Effector memory CD8-positive, alpha-beta T cell (primary cell): ENCODE measurements around the gene OSM.

Experiments used
- ATAC-seq: fragments of 150-1000 bp; cut with Tn5 transposase; replicated peaks from 2 replicates; pipeline ENCODE4 v1.10.0; 2021; ENCODE audit warnings: mild to moderate bottlenecking, moderate library complexity
- DNase-seq, 3 experiments: peaks; one replicate each; pipeline ENCODE4 v3.0.0; 2021
- H3K27ac Mint-ChIP-seq, 2 donors: one replicate each; pipeline ENCODE4 v1.8.0; 2022; ENCODE audit warnings: mild to moderate bottlenecking in 2 of 2, mixed read lengths in 2 of 2, moderate library complexity in 2 of 2
- H3K27me3 Mint-ChIP-seq, 2 donors: one replicate each; pipeline ENCODE4 v1.8.0; 2022; ENCODE audit warnings: mixed read lengths in 2 of 2
- H3K36me3 Mint-ChIP-seq: one replicate; pipeline ENCODE4 v1.8.0; 2022; ENCODE audit warnings: mild to moderate bottlenecking, moderate library complexity, mixed read lengths; ENCODE audit not compliant: insufficient read depth
- H3K4me1 Mint-ChIP-seq, 2 donors: one replicate each; pipeline ENCODE4 v1.8.0; 2022; ENCODE audit warnings: low read depth in 2 of 2, mixed read lengths in 2 of 2
- H3K4me3 Mint-ChIP-seq, 2 donors: one replicate each; pipeline ENCODE4 v1.8.0; 2022; ENCODE audit warnings: mild to moderate bottlenecking in 2 of 2, mixed read lengths in 2 of 2, moderate library complexity in 2 of 2
- H3K9me3 Mint-ChIP-seq, 2 donors: one replicate each; pipeline ENCODE4 v1.8.0; 2022; ENCODE audit warnings: mixed read lengths in 2 of 2

The OSM gene

DNA sequence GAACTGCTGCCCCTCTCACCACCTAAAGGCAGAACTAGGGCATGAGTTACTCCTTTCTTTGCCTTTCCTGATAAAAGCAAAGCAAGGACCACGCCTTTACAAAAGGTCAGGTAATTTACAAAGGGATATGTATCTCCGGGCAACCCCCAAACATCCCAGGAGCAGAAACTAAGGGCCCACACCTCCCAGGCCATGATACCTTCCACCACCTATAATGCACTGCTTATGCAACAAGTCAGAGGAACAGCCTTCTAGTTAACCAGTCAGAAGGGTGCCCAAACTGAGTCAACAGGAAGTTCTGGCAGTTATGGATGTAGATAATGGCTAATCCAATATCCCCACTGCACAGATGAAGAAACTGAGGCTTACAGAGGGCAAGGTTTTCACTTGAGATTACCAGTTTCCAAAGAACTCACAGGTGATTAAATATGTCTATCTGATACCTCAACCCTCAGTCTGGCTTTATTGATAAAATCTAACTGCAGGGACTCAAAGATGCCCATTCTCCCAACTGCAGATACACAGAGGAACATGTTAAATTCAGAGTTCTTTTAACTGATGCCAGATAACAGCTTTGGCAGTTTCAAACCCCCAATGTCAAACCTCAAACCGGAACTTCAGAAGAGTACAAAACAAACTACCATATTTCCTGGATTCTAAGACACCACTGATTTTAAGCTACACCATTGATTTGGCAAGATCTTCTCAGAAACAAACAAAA lies 39.4 kb upstream of the OSM start:
- DNase-seq (no peak), ATAC-seq (peak; percentile 63)

GRCh38 chr22:30305519-30305905 lies 38.9 kb upstream of the OSM start:
- no peaks in the 10 kb centered on the region for H3K9me3 Mint-ChIP-seq
- no peak for DNase-seq
- H3K36me3 Mint-ChIP-seq: peaks cover 18% of the 10 kb centered on the region
- H3K27me3 Mint-ChIP-seq: no peaks in the 10 kb centered on the region
- H3K4me1 Mint-ChIP-seq: peaks cover 92 to 93% of the 10 kb centered on the region in 2 donors
- H3K27ac Mint-ChIP-seq: peak overlapping the region; percentile 94 to 95
- H3K4me3 Mint-ChIP-seq: peak overlapping the region; percentile 79 to 81
- ATAC-seq: peak; percentile 62

More for the DNA sequence above, 39.4 kb upstream of the OSM start:
- Mint-ChIP-seq H3K36me3 (peaks cover 14% of the 10 kb centered on the region), H3K27ac (peak overlapping the region; percentile 94 to 95), H3K4me1 (peaks cover 96 to 97% of the 10 kb centered on the region in 2 donors), H3K9me3 (no peaks in the 10 kb centered on the region), H3K27me3 (no peaks in the 10 kb centered on the region), H3K4me3 (peak overlapping the region; percentile 79 to 81)

DNA sequence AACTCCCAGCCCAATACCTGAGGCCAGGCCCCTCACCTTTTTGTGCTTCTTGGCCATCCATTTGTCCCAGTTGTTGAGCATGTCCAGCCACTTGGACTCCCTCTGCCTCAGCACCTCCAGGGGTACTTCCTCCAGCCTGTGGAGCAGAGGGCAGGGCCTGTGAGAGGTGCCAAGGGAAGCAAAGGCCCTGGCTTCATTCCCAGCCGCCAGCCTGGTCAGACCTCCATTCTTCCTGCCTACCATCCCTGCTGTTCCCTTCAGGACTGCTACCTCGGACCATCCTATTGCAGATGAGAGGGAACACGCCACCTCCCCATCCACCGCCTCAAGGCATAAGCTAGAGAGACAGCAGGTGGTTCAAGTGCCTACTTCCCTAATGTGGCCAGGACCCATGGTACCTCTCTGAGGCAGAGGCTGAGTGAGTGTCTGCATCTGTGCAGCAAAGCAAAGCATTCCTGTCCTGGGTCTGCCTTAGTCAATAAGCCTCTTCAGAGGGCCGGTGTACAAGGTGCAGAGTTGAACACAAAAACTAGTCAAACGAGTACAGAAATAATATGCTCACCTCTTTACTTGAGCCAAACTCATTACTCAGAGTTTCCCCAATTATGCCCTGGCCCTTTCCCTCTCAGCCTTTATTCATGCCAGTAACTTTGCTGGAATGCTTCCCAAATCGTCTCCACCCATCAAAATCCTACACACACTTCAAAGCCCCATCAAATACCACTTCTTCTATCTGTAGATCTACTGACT lies 38.0 kb upstream of the OSM start:
- Mint-ChIP-seq H3K4me3 (peak overlapping the region; percentile 79 to 81), H3K9me3 (no peaks in the 10 kb centered on the region), H3K27ac (peak overlapping the region; percentile 94 to 95), H3K27me3 (no peaks in the 10 kb centered on the region), H3K4me1 (peaks cover 84 to 85% of the 10 kb centered on the region in 2 donors), H3K36me3 (peaks cover 27% of the 10 kb centered on the region)
- no peak for DNase-seq
- no peak for ATAC-seq

DNA sequence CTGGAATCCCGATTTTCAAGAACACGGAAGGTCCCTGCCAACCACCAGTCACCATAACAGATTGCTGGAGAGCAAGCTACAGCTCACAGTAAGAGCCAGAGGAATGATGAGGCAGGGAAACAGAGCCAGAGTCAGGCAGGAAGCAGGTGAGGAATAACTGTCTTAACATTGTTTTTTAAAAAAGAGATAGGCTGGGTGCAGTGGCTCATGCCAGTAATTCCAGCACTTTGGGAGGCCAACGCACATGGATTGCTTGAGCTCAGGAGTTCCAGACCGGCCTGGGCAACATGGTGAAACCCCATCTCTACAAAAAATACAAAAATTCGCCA lies 36.1 kb upstream of the OSM start:
- no peaks in the 10 kb centered on the region for H3K27me3 Mint-ChIP-seq
- H3K9me3 Mint-ChIP-seq: no peaks in the 10 kb centered on the region
- no peak for DNase-seq
- peak overlapping the region; percentile 91 to 95 for H3K27ac Mint-ChIP-seq
- peaks cover 36% of the 10 kb centered on the region for H3K36me3 Mint-ChIP-seq
- no peak for ATAC-seq
- H3K4me1 Mint-ChIP-seq: peaks cover 69 to 71% of the 10 kb centered on the region in 2 donors
- peak overlapping the region; percentile 59 to 74 for H3K4me3 Mint-ChIP-seq

DNA sequence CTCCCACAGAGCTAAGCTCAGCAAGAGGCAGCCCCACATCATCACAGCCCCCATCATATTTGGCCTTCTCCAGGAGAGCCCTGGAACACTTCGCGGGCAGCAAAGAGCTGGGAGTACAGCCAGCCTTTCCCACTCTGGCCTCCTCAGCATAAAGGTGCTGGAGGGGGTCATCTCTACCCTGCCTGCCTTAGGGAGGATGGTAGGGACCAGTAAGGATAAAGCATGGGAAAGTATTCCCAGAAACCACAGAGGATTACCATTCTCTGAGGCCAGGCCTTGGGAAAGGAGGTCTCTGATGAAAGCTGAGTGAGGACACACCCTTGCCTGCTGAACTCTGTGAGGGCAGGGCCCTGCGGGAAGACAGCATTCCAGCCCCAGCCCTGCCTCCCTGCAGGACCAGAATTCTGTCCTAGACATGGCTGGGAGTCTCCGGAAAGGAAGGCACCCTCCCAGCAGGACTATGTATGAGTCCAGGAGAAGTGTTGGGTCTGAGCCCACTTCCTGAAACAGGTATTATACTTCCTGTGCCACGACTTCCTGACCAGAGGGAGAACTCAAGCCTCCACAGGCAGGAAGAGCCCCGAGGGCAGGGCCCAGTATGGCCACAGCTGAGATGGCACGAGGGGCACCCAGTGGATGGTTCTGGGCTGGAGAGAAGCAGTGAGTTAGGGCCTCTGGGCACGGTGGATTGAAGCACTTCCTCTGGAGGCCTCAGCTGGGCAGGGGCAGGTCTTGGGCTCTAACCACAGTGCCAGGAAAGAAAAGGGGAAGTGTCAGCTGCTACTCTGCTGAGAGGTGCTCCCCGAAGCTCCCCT lies 35.6 kb upstream of the OSM start:
- Mint-ChIP-seq H3K36me3 (peaks cover 38% of the 10 kb centered on the region), H3K4me1 (peaks cover 64 to 69% of the 10 kb centered on the region in 2 donors), H3K9me3 (no peaks in the 10 kb centered on the region), H3K27ac (peak overlapping the region; percentile 91 to 95), H3K27me3 (no peaks in the 10 kb centered on the region), H3K4me3 (peak overlapping the region; percentile 59 to 74)
- ATAC-seq: no peak
- DNase-seq: no peak

DNA sequence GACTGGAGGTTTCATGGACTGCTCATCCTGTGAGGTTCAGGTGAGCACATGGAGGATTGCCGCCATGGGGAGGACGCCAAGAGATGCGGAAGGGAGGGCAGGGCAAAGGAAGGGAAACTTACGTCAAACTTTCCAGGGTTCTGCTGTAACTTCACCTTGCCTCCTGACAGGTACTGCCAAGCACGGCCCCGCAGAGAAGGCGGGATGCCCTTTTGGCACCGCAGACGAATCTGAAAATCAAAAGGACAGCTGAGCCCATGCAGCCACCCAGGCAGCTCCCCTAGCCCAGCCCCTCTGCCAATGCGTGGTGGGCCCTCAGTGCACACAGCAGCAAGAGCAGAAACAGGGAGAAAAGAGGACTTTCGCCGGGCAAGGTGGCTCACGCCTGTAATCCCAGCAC lies 32.7 kb upstream of the OSM start:
- ATAC-seq: no peak
- Mint-ChIP-seq H3K27ac (peak overlapping the region in 1 of 2 donors; percentile 51), H3K27me3 (no peaks in the 10 kb centered on the region), H3K4me3 (no peak overlapping the region), H3K4me1 (peaks cover 36 to 40% of the 10 kb centered on the region in 2 donors), H3K36me3 (peaks cover 47% of the 10 kb centered on the region), H3K9me3 (no peaks in the 10 kb centered on the region)
- DNase-seq: no peak

DNA sequence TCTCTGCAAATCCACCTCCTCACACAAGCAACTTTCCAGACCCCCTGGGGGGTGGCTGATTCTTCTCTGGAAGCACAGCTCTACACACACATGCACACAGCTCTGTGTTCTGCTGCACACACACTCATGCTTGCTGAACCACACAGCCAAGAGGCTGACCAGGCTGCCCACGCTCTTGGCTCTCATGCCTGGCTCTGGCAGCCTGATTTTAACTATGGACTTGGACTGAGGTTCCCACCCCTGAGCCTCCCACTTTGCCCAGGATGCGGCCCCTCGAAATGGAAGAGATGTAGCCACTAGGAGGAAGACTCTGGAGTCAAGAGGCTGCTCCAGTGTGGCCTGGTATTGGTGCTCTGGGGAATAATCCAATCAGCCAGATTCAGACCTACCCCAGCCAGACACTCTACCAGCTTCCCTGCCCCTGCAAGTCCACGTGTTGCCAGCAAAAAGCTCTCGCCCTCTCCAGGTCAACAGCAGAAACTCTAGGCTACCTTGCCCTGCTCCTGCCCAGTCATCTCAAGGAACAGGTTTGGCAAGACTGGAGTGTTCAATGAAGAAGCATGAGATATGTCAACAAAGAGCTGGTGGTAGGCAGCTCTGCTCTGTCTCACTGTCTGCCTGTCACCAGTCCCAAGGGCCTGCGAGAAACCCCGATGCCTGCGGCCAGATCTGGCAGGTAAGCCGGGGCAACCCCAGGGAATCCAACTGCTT lies 31.5 kb upstream of the OSM start:
- Mint-ChIP-seq H3K27me3 (no peaks in the 10 kb centered on the region), H3K4me3 (no peak overlapping the region), H3K4me1 (peaks cover 27 to 33% of the 10 kb centered on the region in 2 donors), H3K27ac (peak overlapping the region; percentile 69 to 83), H3K9me3 (no peaks in the 10 kb centered on the region), H3K36me3 (peaks cover 57% of the 10 kb centered on the region)
- DNase-seq (no peak), ATAC-seq (no peak)

GRCh38 chr22:30297276-30297990 lies 30.8 kb upstream of the OSM start:
- H3K27ac Mint-ChIP-seq: peak overlapping the region; percentile 54 to 83
- no peak for ATAC-seq
- no peak overlapping the region for H3K4me3 Mint-ChIP-seq
- H3K9me3 Mint-ChIP-seq: no peaks in the 10 kb centered on the region
- peaks cover 59% of the 10 kb centered on the region for H3K36me3 Mint-ChIP-seq
- H3K4me1 Mint-ChIP-seq: peaks cover 23 to 25% of the 10 kb centered on the region in 2 donors
- no peak for DNase-seq
- H3K27me3 Mint-ChIP-seq: no peaks in the 10 kb centered on the region

DNA sequence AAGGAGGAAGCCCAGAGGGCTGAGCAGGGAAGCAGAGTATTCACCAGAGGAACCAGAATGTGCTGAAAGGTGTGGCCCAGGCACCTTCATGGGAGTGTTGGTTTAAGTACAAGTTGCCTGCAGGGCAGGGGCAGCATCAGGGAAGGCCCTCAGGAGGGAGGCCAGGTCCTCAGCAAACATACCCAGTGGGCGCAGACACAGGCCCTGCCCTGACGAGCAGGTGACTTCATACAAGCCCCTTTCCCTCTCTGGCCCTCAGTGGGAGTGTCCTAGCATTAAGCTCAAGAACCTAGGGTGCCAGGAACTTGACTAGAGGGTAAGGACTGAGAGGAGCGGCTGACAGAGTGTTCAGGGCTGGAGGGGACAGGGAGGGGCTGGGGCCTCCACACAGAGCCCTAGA lies 30.2 kb upstream of the OSM start:
- no peak for ATAC-seq
- DNase-seq: no peak
- Mint-ChIP-seq H3K36me3 (peaks cover 59% of the 10 kb centered on the region), H3K9me3 (no peaks in the 10 kb centered on the region), H3K27me3 (no peaks in the 10 kb centered on the region), H3K4me1 (peaks cover 17 to 19% of the 10 kb centered on the region in 2 donors), H3K4me3 (no peak overlapping the region), H3K27ac (peak overlapping the region; percentile 54 to 83)

DNA sequence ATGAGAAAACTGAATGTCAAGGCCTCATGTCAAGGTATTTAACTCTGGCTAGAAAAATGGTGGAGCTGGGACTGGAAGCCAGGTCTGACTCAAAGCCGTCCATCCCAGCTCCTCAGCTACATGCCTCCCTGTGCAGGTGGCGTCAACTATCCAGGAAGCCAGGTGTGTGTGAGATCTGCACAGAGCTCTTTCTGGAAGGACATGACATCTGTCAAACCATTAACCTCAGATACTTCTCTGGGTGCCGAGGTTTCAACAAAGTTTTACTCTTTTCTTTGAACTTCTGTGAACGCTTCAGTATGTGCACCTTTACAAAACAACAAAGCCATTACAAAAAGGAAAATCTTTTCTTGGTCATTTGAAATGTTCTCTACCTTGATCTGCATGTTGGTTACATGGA lies 29.7 kb upstream of the OSM start:
- no peak for DNase-seq
- Mint-ChIP-seq H3K9me3 (no peaks in the 10 kb centered on the region), H3K4me3 (no peak overlapping the region), H3K27ac (peak overlapping the region in 1 of 2 donors; percentile 54), H3K4me1 (peaks cover 11 to 17% of the 10 kb centered on the region in 2 donors), H3K36me3 (peaks cover 60% of the 10 kb centered on the region), H3K27me3 (no peaks in the 10 kb centered on the region)
- no peak for ATAC-seq

- Mint-ChIP-seq H3K27ac (peak overlapping the region in 1 of 2 donors; percentile 92), H3K27me3 (no peaks in the 10 kb centered on the region), H3K36me3 (peaks cover 61% of the 10 kb centered on the region), H3K4me1 (peaks cover 13 to 14% of the 10 kb centered on the region in 2 donors), H3K9me3 (no peaks in the 10 kb centered on the region), H3K4me3 (no peak overlapping the region)
- ATAC-seq: no peak
- DNase-seq: no peak
Measured at GRCh38 chr22:30295576-30295975, 28.9 kb upstream of the OSM start.

- no peaks in the 10 kb centered on the region for H3K27me3 Mint-ChIP-seq
- no peaks in the 10 kb centered on the region for H3K9me3 Mint-ChIP-seq
- H3K4me3 Mint-ChIP-seq: no peak overlapping the region
- peak overlapping the region in 1 of 2 donors; percentile 89 for H3K27ac Mint-ChIP-seq
- ATAC-seq: no peak
- peaks cover 61% of the 10 kb centered on the region for H3K36me3 Mint-ChIP-seq
- DNase-seq: no peak
- peaks cover 18 to 22% of the 10 kb centered on the region in 2 donors for H3K4me1 Mint-ChIP-seq
Measured at GRCh38 chr22:30294830-30295229, 28.2 kb upstream of the OSM start.
